Measurements from ENCODE around the gene CTDSPL2.
A peak's percentile ranks its signal among the peaks of the same experiment; 100 is the strongest.
"Not testable (repeated sequence)": the region's sequence is repeated elsewhere in the genome, so short reads cannot be mapped to it uniquely, and the experiment has no call there.

The CTDSPL2 gene

GRCh38 chr15:44485880-44486279 lies 58.5 kb downstream of the CTDSPL2 start:
- no peak for DNase-seq (ENCODE audit: low read depth)

GRCh38 chr15:44489464-44489863 lies 62.0 kb downstream of the CTDSPL2 start:
- DNase-seq (ENCODE audit: low read depth) = no peak

- DNase-seq (ENCODE audit: low read depth) = no peak
Measured at GRCh38 chr15:44490622-44491021, 63.2 kb downstream of the CTDSPL2 start.

- DNase-seq (ENCODE audit: low read depth) = no peak
Measured at GRCh38 chr15:44492040-44492439, 64.6 kb downstream of the CTDSPL2 start.

DNA sequence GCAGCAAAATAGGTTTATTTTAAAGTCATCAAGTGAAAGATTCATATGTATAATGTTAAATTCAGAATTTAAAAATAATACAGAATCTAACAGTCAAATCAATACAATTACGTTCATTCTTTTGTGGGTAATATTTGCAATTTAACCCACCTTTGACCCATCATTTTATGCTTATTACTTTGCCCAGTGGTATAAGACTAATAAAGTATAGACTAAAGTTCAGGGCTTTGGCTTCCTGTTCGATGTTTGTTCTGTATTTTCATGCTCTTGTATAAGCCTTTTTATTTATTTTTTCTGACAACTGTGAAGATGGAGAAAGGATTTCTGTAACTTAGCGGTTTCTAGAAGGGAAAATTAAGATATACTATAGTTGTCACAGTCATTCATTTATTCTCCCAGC lies 65.2 kb downstream of the CTDSPL2 start:
- no peak for DNase-seq (ENCODE audit: low read depth)

DNA sequence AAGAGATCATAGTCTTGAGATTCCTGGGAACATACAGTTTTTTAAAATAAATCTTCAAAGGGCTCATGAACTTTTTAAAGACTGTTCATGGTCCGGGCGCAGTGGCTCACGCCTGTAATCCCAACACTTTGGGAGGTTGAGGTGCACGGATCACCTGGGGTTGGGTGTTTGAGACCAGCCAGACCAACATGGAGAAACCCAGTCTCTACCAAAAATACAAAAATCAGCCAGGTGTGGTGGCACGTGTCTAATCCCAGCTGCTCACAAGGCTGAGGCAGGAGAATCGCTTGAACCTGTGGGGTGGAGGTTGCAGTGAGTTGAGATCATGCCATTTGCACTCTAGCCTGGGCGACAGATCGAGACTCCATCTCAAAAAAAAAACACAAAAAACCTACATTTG lies 68.1 kb downstream of the CTDSPL2 start:
- no peak for DNase-seq (ENCODE audit: low read depth)

DNA sequence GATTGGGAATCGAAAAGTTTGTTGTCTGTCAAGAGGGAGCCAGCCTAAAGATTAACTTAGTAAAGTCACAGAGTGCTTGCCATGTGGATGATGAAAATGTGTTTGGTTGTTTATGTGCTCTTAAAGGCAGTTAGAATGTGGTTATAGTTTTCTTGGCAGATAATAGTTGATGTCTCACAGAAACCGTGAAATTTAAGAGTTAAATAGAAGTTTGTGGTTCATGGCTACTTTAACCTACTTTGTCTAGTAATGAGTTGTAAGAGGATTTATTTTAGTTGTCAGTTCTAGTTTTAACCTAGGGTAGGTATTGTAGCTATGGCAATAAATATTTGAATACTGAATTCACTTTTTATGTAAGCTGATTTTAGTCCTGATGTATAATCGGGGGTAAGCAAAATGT lies 73.1 kb downstream of the CTDSPL2 start:
- no peak for DNase-seq (ENCODE audit: low read depth)

GRCh38 chr15:44501768-44502366 lies 74.4 kb downstream of the CTDSPL2 start:
- no peak for DNase-seq (ENCODE audit: low read depth)

GRCh38 chr15:44516436-44516835 lies 89.0 kb downstream of the CTDSPL2 start:
- DNase-seq (ENCODE audit: low read depth) = no peak

DNA sequence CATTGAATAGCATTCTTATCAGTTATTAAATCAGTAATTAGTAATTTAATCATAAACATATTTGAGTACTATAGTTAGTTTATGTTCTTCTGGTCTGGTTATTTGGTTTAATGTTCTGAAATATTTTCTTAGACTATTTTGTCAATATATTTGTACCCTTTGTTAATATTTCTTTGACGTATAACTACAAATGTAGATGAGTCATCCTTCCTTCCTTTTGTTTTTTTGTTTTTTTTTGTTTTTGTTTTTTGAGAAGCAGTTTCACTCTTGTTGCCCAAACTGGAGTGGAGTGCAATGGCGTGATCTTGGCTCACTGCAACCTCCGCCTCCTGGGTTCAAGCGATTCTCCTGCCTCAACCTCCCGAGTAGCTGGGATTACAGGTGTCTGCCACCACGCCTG lies 92.1 kb downstream of the CTDSPL2 start:
- no peak for DNase-seq (ENCODE audit: low read depth)

DNA sequence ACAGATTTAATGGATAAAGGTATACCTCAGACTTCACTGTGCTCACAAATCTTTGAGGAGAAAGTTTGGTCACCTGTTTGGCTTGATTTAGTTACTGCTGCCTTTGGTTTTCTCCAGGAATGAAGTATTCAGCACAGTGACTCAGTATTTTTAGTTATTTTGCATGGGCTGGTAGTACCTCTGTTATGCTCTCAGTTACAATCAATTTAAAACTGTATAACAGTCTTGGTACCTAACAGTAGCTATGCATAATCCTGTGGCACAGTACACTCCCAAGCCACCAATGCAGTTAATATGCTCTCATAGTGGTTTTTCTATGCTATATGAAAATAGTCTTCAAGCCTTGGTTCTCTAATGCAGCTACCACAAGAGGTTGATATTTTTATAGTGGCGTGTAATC lies 97.6 kb downstream of the CTDSPL2 start:
- DNase-seq (ENCODE audit: low read depth) = no peak

- DNase-seq (ENCODE audit: low read depth) = no peak
Measured at GRCh38 chr15:44527241-44527640, 99.8 kb downstream of the CTDSPL2 start.

DNA sequence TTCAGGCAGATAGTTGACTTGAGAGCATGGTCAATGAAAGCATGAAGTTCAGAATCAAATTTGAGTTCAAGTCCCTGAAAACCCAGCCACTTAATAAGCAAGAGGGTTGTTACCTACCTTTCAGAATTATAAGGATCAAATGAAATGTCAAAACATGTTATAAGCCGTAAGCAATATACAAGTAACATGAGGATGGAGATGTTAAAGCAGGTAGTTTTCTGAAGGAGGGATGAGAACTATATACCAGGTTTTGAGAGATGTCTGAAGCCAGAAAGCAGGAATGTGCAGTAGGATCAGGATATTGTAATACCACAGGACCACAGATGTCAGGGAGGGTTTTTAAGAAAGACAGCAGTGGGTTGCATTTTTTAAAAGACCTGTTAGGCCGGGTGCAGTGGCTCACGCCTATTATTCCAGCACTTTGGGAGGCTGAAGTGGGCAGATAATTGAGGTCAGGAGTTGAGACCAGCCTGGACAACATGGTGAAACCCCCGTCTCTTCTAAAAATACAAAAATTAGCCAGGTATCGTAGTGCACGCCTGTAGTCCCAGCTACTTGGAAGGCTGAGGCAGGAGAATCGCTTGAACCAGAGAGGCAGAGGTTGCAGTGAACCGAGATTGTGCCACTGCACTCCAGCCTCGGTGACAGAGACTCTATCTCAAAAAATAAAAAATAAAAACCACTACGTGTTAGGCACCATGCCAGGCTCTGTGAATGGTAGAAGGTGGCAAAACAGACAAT lies 102.6 kb downstream of the CTDSPL2 start:
- DNase-seq (ENCODE audit: low read depth) = no peak

DNA sequence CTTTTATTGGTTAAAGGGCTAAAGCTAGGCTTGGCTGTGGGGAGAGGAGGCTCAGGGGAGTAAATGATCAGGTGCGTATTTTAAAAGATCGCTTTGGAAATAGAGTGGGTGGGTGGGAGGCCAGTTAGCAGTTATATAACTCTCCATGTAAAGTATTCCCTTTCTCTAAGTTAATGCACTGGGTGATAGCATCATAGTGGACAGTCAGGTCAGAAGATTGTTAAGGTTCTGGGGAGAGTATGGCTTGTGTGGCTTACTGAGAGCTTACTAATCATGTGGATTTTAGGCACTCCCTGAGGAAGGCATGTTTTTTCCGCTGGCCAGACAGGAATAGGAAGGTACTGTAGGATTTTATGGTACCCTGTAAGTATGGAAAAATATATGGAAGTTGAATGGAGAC lies 103.2 kb downstream of the CTDSPL2 start:
- DNase-seq (ENCODE audit: low read depth) = no peak

DNA sequence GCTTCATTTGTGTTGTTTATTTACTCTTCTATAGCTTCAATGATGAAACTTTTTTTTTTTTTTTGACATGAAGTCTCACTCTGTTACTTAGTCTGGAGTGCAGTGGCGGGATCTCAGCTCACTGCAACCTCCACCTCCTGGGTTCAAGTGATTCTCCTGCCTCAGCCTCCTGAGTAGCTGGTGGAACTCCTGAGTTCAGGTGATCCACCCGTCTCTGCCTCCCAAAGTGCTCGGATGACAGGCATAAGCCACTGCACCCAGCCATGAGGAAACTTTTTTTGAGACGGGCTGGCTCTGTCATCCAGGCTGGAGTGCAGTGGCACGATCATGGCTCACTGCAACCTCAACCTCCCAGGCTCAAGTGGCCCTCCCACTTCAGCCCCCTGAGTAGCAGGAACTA lies 104.8 kb downstream of the CTDSPL2 start:
- not testable (repeated sequence) for DNase-seq (ENCODE audit: low read depth)

GRCh38 chr15:44532689-44533088 lies 105.3 kb downstream of the CTDSPL2 start:
- DNase-seq (ENCODE audit: low read depth) = no peak

DNA sequence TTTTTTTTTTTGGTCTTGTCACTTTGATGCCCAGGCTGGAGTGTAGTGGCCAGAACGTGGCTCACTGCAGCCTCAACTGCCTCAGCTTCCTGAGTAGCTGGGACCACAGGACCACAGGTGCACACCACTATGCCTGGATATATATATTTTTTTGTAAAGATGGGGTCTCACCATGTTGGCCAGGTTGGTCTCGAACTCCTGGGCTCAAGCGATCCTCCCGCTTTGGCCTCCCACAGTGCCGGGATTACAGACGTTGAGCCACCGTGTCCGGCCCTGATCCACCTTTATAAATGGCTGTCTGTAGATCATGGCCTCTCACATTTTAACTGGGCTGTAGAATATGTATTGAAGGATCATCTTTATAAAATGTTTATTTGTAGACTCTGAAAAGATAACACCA lies 107.7 kb downstream of the CTDSPL2 start:
- no peak for DNase-seq (ENCODE audit: low read depth)

DNA sequence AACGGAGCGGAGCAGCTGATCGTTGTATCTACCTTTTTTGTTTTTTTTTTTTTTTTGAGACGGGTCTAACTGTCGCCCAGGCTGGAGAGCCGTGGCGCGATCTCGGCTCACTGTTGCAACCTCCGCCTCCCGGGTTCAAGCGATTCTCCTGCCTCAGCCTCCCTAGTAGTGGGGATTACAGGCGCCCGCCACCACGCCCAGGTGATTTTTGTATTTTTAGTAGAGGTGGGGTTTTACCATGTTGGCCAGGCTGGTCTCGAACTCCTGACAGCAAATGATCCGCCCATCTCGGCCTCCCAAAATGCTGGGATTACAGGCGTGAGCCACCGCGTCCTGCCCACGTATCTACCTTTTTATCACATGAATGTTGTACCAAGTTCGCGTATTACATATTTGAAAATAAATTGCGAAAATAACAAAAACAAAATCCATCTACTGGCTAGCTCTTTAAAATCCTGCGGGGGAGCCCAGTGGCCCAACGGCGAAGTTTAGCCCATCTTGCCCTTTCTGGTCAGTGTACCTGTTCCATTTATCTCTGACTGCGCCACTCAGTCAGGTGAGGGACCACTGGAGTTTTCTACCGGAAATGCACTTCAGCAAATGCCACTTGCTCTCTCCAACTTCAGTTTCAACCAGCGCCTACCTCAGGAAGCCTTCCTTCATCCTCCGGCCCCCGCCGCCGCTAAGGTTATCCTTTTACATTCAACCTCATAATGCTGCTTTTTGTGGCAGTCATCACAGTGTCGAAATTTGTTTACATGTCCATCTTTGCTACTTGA lies 108.3 kb downstream of the CTDSPL2 start:
- peak; percentile 17 for DNase-seq (ENCODE audit: low read depth)

DNA sequence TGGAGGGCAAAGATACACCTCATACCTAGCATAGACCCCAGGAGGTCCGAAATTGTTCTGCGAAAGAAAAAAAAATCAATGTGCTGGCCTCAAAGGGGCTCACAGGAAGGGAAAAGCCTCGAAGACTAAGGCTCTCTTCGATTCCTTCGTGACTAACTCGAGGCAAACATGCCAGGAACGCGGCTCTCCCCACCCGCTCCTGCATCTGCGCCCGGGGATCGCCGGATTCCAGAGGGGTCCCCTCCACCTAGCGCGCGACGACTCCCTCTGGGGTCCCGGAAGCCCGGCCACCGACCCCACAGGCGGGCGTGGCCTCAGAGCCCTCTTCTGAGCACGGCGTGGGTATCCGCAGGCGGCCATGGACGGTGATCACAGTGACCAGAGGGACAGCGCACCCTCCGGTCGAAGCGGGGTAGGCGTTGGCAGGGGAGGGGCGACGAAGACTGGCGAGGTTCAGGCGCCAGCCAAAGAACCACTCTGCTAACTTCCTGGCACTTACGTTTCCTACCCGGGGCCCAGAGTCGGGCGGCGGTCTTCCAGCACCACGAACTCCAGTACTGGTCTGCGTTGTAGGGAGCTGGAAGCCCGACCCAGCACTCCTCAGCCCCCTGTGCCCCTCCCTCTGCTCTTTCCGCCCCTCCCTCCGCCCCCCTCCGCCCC lies 109.0 kb downstream of the CTDSPL2 start:
- no peak for DNase-seq (ENCODE audit: low read depth)

- DNase-seq (ENCODE audit: low read depth) = peak; percentile 88
Measured at GRCh38 chr15:44536962-44537734, 109.7 kb downstream of the CTDSPL2 start, which contains the start of gene EIF3J. Gene EIF3J, plus strand, starts transcription at chr15:44537147. Its CDS starts 48 bp downstream, at chr15:44537195.

DNA sequence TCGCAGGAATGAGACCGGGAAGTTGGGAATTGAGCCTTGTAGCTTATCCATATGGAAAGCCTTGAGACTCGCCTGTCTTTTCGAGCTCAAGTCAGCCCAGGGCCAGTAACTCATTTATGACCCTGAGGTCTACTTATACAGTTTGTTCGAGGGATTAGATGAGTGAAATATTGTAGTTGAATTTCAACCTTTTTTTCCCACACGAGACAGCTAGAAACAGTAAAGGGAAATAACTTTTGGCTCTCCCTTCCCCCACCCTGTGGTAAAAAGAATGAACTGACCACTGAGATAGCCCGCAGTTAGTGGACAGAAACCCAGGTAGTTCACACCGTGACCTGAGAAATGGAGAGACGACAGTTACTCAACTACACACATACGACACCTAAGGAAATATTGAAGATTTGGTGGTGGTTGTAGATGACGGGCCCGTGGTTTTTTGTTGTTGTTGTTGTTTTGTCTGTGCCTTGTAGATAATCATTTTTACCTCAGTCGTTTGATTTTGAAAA lies 110.4 kb downstream of the CTDSPL2 start:
- DNase-seq (ENCODE audit: low read depth) = no peak
